Psoas muscle (tissue), 8 donors: ENCODE measurements around the gene TSPAN5. TPM values are rescaled to one million over a fixed set of nuclear protein-coding genes. Genes with fewer than 3 reads are reported as not detected.

Experiments
- ATAC-seq, 4 donors: fragments of 200-7000 bp; cut with Tn5 transposase; one replicate each; pipeline ENCODE4 v1.9.1; 2020; ENCODE audit warnings: moderate library complexity in 3 of 4, mild to moderate bottlenecking in 2 of 4
- DNase-seq, 2 donors: peaks; one replicate each; pipeline ENCODE4 v3.0.0-alpha.2; 2020
- H3K27ac ChIP-seq: fragments of 200-600 bp; one replicate; pipeline ENCODE4 v1.8.0; 2022
- H3K27me3 ChIP-seq, 3 donors: fragments of 200-600 bp in 1 of 3; one replicate each; pipeline versions ENCODE4 v1.6.1 to v1.8.0; 2013 to 2022; ENCODE audit warnings: low read length in 2 of 3, mild to moderate bottlenecking in 2 of 3, moderate library complexity in 1 of 3; ENCODE audit not compliant: insufficient read depth in 3 of 3
- H3K36me3 ChIP-seq, 2 donors: fragments of 200-600 bp in 1 of 2; one replicate each; pipeline versions ENCODE4 v1.6.1 to v1.8.0; 2013 to 2022; ENCODE audit warnings: low read depth in 1 of 2, mild to moderate bottlenecking in 1 of 2, moderate library complexity in 1 of 2; ENCODE audit not compliant: insufficient read depth in 1 of 2
- H3K4me1 ChIP-seq: fragments of 200-600 bp; one replicate; pipeline ENCODE4 v1.8.0; 2022
- H3K4me3 ChIP-seq: fragments of 200-600 bp; one replicate; pipeline ENCODE4 v1.8.0; 2022; ENCODE audit warnings: mild to moderate bottlenecking
- H3K9me3 ChIP-seq: fragments of 200-600 bp; one replicate; pipeline ENCODE4 v1.8.0; 2022
- CTCF ChIP-seq: fragments of 200-600 bp; IDR thresholded peaks from one replicate; pipeline ENCODE4 v1.8.0; 2022; ENCODE audit warnings: antibody characterized with exemption
- WGBS, 3 donors: extraction: QIAGEN DNeasy Blood & Tissue Kit; methylation state at CpG; one replicate each; pipeline versions ENCODE4 v1.1.6 to v1.1.7; 2013; 5-methylcytosine and 5-hydroxymethylcytosine counted together
- intact Hi-C, 2 donors: fragments of 100-400 bp; cut with DNase I; formaldehyde crosslinking; loops; one replicate each; pipeline versions ENCODE4 v1.11.0 to v1.14.2; 2022
- polyA plus RNA-seq, 3 donors: library from polyadenylated mRNA; stranded (reverse); fragments of 200-250 nt; gene quantifications; one replicate each; pipeline ENCODE4 v1.2.3, GENCODE V29; 2013
- total RNA-seq, 4 donors: library from RNA; stranded (reverse); fragmentation: NEBNext Ultra II Directional in 2 of 4; extraction: Animal tissue kit (Norgen Biotek cat#: 25700) in 2 of 4; gene quantifications; one replicate each; pipeline versions ENCODE4 v1.2.1 to v1.2.4, GENCODE V29; 2021 to 2023
- donor health status: healthy with polysubstance abuse.
- donor health status: DM: no; HTN: no; CAD: no; lungs with moderate emphysema.
- donor health status: Bipolar disorder and iron deficiency.
- donor health status: healthy.
- donor health status: DM: yes; HTN: yes; CAD: no.
- donor health status: DM: no; HTN: no; CAD: no.
- donor health status: DM: no; HTN: no; CAD: no.
- donor health status: DM: yes; HTN: yes; CAD: no.

Gene TSPAN5
- total and polyA plus RNA-seq, 7 donors: 0.63 to 7.3 (median 3.8) TPM

GRCh38 chr4:98610431-98610830 is 48.0 kb downstream of the TSPAN5 start:
- 62 to 90% (median 74%) methylated on average over 6 of the region's 6 CpGs for WGBS, 3 donors
- no peak for TF ChIP-seq CTCF
- DNase-seq (no peak), ATAC-seq (no peak)
- H3K27me3 ChIP-seq: no peaks in the 10 kb centered on the region
- no peak overlapping the region for H3K27ac ChIP-seq
- H3K36me3 ChIP-seq: no peaks in the 10 kb centered on the region
- no peak overlapping the region for H3K4me3 ChIP-seq
- H3K4me1 ChIP-seq: no peaks in the 10 kb centered on the region
- no peaks in the 10 kb centered on the region for H3K9me3 ChIP-seq
- intact Hi-C loops: no loop called here

GRCh38 chr4:98609934-98610333 is 48.5 kb downstream of the TSPAN5 start:
- no peaks in the 10 kb centered on the region for H3K27me3 ChIP-seq
- intact Hi-C loops: no loop called here
- no peak overlapping the region for H3K4me3 ChIP-seq
- TF ChIP-seq CTCF: no peak
- DNase-seq: no peak
- H3K4me1 ChIP-seq: no peaks in the 10 kb centered on the region
- H3K36me3 ChIP-seq: no peaks in the 10 kb centered on the region
- ATAC-seq: no peak
- WGBS, 3 donors: 58 to 69% (median 59%) methylated on average over 5 of the region's 5 CpGs
- no peak overlapping the region for H3K27ac ChIP-seq
- no peaks in the 10 kb centered on the region for H3K9me3 ChIP-seq

DNA sequence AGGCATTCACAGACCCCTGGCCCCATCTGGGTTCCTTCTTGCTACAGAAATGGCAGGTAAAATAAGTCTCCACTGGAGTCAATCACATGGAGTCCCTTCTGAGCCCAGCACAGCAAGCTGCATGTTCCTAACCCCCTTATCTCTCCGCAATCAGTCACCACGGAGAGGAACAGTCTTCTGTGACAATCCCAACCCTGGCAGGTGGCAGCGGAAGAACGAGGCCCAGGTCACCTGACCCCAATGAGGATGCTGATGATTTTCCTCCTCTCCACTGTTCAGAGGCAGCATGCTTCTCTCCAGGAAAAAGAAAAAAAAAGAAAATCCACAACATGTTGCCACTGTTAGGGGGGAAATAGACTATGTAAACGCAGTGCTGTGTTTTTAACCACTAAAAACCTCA is 50.1 kb downstream of the TSPAN5 start:
- TF ChIP-seq CTCF: no peak
- intact Hi-C loops: no loop called here

GRCh38 chr4:98606894-98607293 is 51.5 kb downstream of the TSPAN5 start:
- intact Hi-C loops: no loop called here
- H3K27me3 ChIP-seq: no peaks in the 10 kb centered on the region
- 77 to 83% (median 80%) methylated on average over 6 of the region's 6 CpGs for WGBS, 3 donors
- H3K27ac ChIP-seq: no peak overlapping the region
- H3K9me3 ChIP-seq: no peaks in the 10 kb centered on the region
- no peaks in the 10 kb centered on the region for H3K4me1 ChIP-seq
- no peak for TF ChIP-seq CTCF
- H3K36me3 ChIP-seq: no peaks in the 10 kb centered on the region
- DNase-seq (no peak), ATAC-seq (no peak)
- no peak overlapping the region for H3K4me3 ChIP-seq

More for the DNA sequence above, 50.1 kb downstream of the TSPAN5 start:
- Histone ChIP-seq H3K9me3 (no peaks in the 10 kb centered on the region), H3K27me3 (no peaks in the 10 kb centered on the region), H3K36me3 (no peaks in the 10 kb centered on the region), H3K27ac (no peak overlapping the region), H3K4me1 (no peaks in the 10 kb centered on the region), H3K4me3 (no peak overlapping the region)
- 56 to 66% (median 63%) methylated on average over 5 of the region's 5 CpGs for WGBS, 3 donors
- no peak for DNase-seq
- no peak for ATAC-seq

- Histone ChIP-seq H3K36me3 (no peaks in the 10 kb centered on the region), H3K4me1 (no peaks in the 10 kb centered on the region)
- 85 to 91% (median 88%) methylated on average over 3 of the region's 3 CpGs for WGBS, 3 donors
These were observed 53.2 kb downstream of the TSPAN5 start for GRCh38 chr4:98605216-98605615.

More at GRCh38 chr4:98605216-98605615, 53.2 kb downstream of the TSPAN5 start:
- ATAC-seq: no peak
- intact Hi-C loops: no loop called here
- Histone ChIP-seq H3K9me3 (peaks cover 6% of the 10 kb centered on the region), H3K27me3 (no peaks in the 10 kb centered on the region), H3K27ac (no peak overlapping the region), H3K4me3 (no peak overlapping the region)
- DNase-seq: no peak
- no peak for TF ChIP-seq CTCF
